GM23248 (cell line): ENCODE data around the gene PLEKHG1. TPM values are rescaled to one million over a fixed set of nuclear protein-coding genes. Genes with fewer than 3 reads are reported as not detected.

ENCODE experiments used
- DNase-seq: peaks from one replicate; pipeline ENCODE4 v3.0.0-alpha.2; 2015
- H2AFZ ChIP-seq: fragments of 200-600 bp; sonication (generic); 2 replicates; pipeline ENCODE4 v1.6.1; 2016; ENCODE audit warnings: antibody characterized with exemption
- H3F3A ChIP-seq: fragments of 200-600 bp; sonication (generic); 2 replicates; pipeline ENCODE4 v1.6.1; 2016; ENCODE audit warnings: mild to moderate bottlenecking, antibody characterized with exemption, mixed run types; ENCODE audit not compliant: insufficient read depth
- H3K27ac ChIP-seq: fragments of 200-600 bp; sonication (generic); 2 replicates; pipeline ENCODE4 v1.5.1; 2016; ENCODE audit warnings: mild to moderate bottlenecking
- H3K27me3 ChIP-seq: fragments of 200-600 bp; sonication (generic); replicated peaks from 2 replicates; pipeline ENCODE4 v1.6.1; 2016; ENCODE audit warnings: mild to moderate bottlenecking; ENCODE audit not compliant: insufficient read depth
- H3K36me3 ChIP-seq: fragments of 200-600 bp; sonication (generic); 2 replicates; pipeline ENCODE4 v1.6.1; 2016; ENCODE audit warnings: low read depth, mild to moderate bottlenecking
- H3K4me1 ChIP-seq: fragments of 200-600 bp; sonication (generic); 2 replicates; pipeline ENCODE4 v1.6.1; 2016; ENCODE audit warnings: mild to moderate bottlenecking; ENCODE audit not compliant: insufficient read depth
- H3K4me2 ChIP-seq: fragments of 200-600 bp; sonication (generic); one replicate; pipeline ENCODE4 v1.6.1; 2016; ENCODE audit warnings: mild to moderate bottlenecking; ENCODE audit not compliant: unreplicated experiment
- H3K4me3 ChIP-seq: fragments of 200-600 bp; sonication (generic); 2 replicates; pipeline ENCODE4 v1.5.1; 2016; ENCODE audit warnings: mild to moderate bottlenecking
- H3K79me2 ChIP-seq: fragments of 200-600 bp; sonication (generic); 2 replicates; pipeline ENCODE4 v1.6.1; 2016; ENCODE audit warnings: mild to moderate bottlenecking; ENCODE audit not compliant: insufficient read depth
- H3K9ac ChIP-seq: fragments of 200-600 bp; sonication (generic); 2 replicates; pipeline ENCODE4 v1.6.1; 2016; ENCODE audit warnings: mild to moderate bottlenecking
- H3K9me2 ChIP-seq: fragments of 200-600 bp; sonication (generic); 2 replicates; pipeline ENCODE4 v1.6.1; 2016; ENCODE audit warnings: mixed run types, mild to moderate bottlenecking, moderate library complexity; ENCODE audit not compliant: insufficient read depth
- H3K9me3 ChIP-seq: fragments of 200-600 bp; sonication (generic); one replicate; pipeline ENCODE4 v1.6.1; 2017; ENCODE audit warnings: low read depth
- H4K20me1 ChIP-seq: fragments of 200-600 bp; sonication (generic); 2 replicates; pipeline ENCODE4 v1.6.0; 2016; ENCODE audit not compliant: insufficient read depth
- EZH2 ChIP-seq: fragments of 200-600 bp; sonication (generic); IDR thresholded peaks from 2 replicates; pipeline ENCODE4 v1.6.1; 2018; ENCODE audit warnings: antibody characterized with exemption, mild to moderate bottlenecking; ENCODE audit not compliant: insufficient read depth, poor library complexity, severe bottlenecking
- EZH2phosphoT487 ChIP-seq: fragments of 200-600 bp; sonication (generic); IDR thresholded peaks from 2 replicates; pipeline ENCODE4 v1.6.1; 2018; ENCODE audit warnings: antibody characterized with exemption, moderate library complexity, mild to moderate bottlenecking, low read depth; ENCODE audit not compliant: insufficient read depth
- WGBS, 2 experiments: methylation state at CpG; one replicate each; pipeline ENCODE4 v1.1.6; 2015 to 2017; ENCODE audit warnings: low lambda C conversion rate in 2 of 2, low coverage in 1 of 2; ENCODE audit errors: missing lambda C conversion rate in 2 of 2; 5-methylcytosine and 5-hydroxymethylcytosine counted together
- in situ Hi-C: fragments of 300-500 bp; cut with MboI; formaldehyde crosslinking; loops from 2 replicates; pipeline ENCODE4 v1.15.0; 2020
- polyA plus RNA-seq: library from polyadenylated mRNA; unstranded; fragments of >200 nt; fragmentation: Nextera tagmentation; extraction: Ambion mirVana; gene quantifications from 2 replicates; pipeline ENCODE4 v1.2.1, GENCODE V29; 2016
- total RNA-seq: library from RNA; depleted of rRNA; stranded (reverse); fragments of >200 nt; shearing (Covaris generic); gene quantifications from 2 replicates; pipeline ENCODE4 v1.2.3, GENCODE V29; 2014; rRNA removed

Gene PLEKHG1
- 0.11 and 3.7 TPM in 2 replicates for total RNA-seq
- polyA plus RNA-seq = 0.20 and 0.51 TPM in 2 replicates

DNA sequence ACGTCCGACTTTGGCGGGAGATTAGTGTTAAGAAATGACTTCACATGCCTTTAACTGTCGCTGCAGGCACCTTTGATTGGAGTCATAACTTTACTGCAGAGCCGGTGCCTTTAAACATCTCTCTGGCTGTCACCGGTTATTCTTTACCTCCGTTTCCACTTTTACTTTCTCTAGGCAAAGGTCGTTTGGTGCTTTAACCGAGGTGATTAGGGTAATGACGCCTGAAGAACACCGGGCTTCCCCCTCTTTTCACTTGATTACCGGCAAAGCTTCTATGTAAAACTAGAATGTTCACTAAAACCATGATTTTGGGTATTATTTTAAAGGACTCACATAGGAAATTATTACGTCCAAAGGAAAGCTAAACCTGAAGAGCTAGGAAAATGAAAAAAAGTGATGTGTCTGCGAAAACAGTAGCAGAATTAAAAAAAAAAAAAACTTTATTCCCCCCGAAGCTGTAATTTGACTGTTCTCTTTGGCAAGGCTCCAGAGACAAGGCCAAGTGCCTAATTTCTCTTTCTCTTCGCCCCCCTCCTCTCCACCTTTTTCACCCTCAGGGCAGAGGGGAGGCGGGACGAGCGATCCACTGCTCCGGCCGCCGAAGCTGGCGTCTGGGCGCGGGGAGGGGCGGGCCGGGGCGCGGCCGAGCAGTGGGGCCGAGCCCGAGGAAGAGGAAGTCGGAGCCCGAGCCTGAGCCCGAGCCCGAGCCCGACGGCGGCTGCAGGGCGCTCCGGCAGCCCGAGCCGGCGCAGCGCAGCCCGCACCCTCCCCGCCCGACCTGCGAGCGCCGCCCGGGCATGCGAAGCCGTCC lies at the start of gene PLEKHG1:
PLEKHG1 (plus strand) TSS at position 687 of the 811 bp plus-strand sequence. CDS start 133,797 bp downstream, outside the sequence.
- no peaks in the 10 kb centered on the region for H3K9me2 ChIP-seq
- H3K79me2 ChIP-seq = no peaks in the 10 kb centered on the region
- H3K9me3 ChIP-seq = no peaks in the 10 kb centered on the region
- H3K27ac ChIP-seq = no peak within 1 kb of the TSS
- no peaks in the 10 kb centered on the region for H3K4me1 ChIP-seq
- H3F3A ChIP-seq = no peaks in the 10 kb centered on the region
- no peaks in the 10 kb centered on the region for H3K36me3 ChIP-seq
- peak within 1 kb of the TSS; percentile 89 for H2AFZ ChIP-seq
- no peak within 1 kb of the TSS for H3K9ac ChIP-seq
- TF ChIP-seq EZH2 = peak; percentile 69
- TF ChIP-seq EZH2phosphoT487 = 0 out of 2 replicates have a peak, but pooled peaks have one; percentile 23
- peak within 1 kb of the TSS; percentile 74 for H3K4me3 ChIP-seq
- in situ Hi-C loops = no loop called here
- H3K4me2 ChIP-seq = peak within 1 kb of the TSS; percentile 80
- WGBS, 2 experiments = 18 to 35% methylated on average over 25 to 54 of the region's 54 CpGs
- peak; percentile 71 for DNase-seq
- H3K27me3 ChIP-seq = peaks cover 66% of the 10 kb centered on the region
- no peaks in the 10 kb centered on the region for H4K20me1 ChIP-seq

DNA sequence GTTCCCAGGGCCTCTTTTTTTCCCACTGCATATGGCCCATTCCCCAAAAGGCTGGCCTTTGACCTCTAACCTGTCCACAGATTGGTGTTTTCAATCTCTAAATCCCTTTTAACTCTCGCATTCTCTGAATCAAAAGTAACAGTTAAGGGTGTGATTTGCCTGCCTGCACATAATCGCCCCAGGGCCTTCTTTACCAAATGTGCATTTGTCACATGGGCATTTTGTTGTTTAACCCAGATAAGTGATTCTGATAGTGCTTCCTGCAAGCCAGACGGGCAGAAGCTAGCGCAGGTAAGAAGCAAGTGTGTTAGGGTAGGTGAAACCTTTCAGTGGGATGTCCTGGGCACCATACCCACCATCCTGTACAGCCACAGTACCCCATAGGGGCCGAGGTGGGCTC lies 49.4 kb upstream of the PLEKHG1 start:
- H3K9ac ChIP-seq = no peak overlapping the region
- 61 to 66% methylated on average over 5 of the region's 5 CpGs for WGBS, 2 experiments
- H3K27ac ChIP-seq = no peak overlapping the region
- H3K36me3 ChIP-seq = no peaks in the 10 kb centered on the region
- H3K27me3 ChIP-seq = peaks cover 40% of the 10 kb centered on the region
- no peaks in the 10 kb centered on the region for H3K9me3 ChIP-seq
- H4K20me1 ChIP-seq = no peaks in the 10 kb centered on the region
- no peaks in the 10 kb centered on the region for H3F3A ChIP-seq
- in situ Hi-C loops = no loop called here
- H3K79me2 ChIP-seq = no peaks in the 10 kb centered on the region
- TF ChIP-seq EZH2 (no peak), EZH2phosphoT487 (no peak)
- H3K4me3 ChIP-seq = no peak overlapping the region
- DNase-seq = no peak
- no peak overlapping the region for H2AFZ ChIP-seq
- H3K4me1 ChIP-seq = no peaks in the 10 kb centered on the region
- no peak overlapping the region for H3K4me2 ChIP-seq
- H3K9me2 ChIP-seq = no peaks in the 10 kb centered on the region

DNA sequence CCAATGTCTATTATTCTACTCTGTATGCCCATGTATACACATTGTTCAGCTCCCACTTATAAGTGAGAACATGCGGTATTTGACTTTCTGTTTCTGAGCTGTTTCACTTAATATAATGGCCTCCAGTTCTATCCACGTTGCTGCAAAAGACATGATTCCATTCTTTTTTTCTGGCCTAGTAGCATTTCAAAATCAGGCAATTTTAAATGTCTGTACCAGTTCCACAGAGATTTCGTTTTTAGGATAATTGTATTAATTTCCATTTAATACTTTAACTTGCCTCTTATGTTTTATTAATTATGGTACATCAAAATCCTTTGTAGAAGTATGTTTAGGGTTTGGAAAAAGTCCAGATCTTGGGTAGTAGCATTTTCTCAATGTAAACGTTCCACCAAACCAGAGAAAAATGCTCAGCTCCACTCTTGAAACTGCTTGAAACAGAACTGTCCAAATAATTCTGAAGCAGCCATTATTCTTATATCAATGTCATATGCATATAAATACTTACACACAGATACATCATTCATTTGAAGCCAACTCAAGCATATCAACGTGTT lies 42.6 kb upstream of the PLEKHG1 start:
- H3K9ac ChIP-seq = no peak overlapping the region
- no peaks in the 10 kb centered on the region for H3K79me2 ChIP-seq
- 31 to 36% methylated on average over 5 of the region's 5 CpGs for WGBS, 2 experiments

DNA sequence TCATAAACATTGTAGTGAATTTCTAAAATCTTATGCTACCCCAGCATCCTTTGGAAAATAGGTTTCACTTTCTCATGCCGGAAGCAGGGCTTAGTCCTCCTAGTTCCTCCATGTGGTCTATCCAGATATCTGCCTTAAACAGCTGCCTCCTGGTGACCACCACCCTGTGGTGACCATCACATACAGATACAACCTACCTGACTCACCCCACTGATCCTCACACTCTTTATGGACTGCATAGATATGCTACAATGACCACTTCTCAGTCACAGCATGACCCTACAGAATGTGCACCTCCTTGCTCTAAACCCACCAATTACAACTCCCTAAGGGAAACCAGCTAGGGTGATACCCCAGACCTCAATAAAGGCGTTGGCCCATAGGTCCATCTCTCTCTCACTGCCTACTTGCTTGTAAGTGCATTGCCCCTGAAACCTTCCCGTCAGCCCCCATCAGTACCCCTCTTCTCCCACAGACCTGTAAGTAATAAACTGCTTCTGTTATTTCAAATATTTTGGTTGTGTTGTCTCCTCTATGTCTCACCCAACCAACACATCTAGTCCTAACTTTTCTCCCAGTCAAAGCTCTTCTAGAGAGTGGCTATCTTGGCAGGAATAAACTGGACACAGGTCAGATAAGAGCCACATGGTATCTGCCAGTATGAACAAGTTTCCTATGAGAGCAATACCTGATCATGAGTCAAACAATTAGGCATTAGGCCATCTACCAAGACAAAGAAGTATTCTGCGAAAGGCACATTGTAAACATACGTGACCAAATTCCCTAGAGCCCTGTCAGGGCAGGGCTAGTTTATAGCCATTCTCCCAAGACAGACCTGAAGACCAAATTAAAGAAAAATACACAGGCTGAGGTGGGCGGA lies 39.4 kb upstream of the PLEKHG1 start:
- no peaks in the 10 kb centered on the region for H3K9me2 ChIP-seq
- peaks cover 50% of the 10 kb centered on the region for H3K27me3 ChIP-seq
- no peaks in the 10 kb centered on the region for H3K4me1 ChIP-seq
- in situ Hi-C loops = no loop called here
- no peak overlapping the region for H3K9ac ChIP-seq
- H3K36me3 ChIP-seq = no peaks in the 10 kb centered on the region
- H4K20me1 ChIP-seq = no peaks in the 10 kb centered on the region
- no peak for DNase-seq
- no peaks in the 10 kb centered on the region for H3K9me3 ChIP-seq
- TF ChIP-seq EZH2phosphoT487 (no peak), EZH2 (no peak)
- no peaks in the 10 kb centered on the region for H3K79me2 ChIP-seq
- no peak overlapping the region for H3K4me3 ChIP-seq
- WGBS, 2 experiments = 60 to 68% methylated on average over 6 of the region's 6 CpGs
- no peak overlapping the region for H3K4me2 ChIP-seq
- H2AFZ ChIP-seq = no peak overlapping the region
- H3K27ac ChIP-seq = no peak overlapping the region
- no peaks in the 10 kb centered on the region for H3F3A ChIP-seq

More for the DNA sequence above, 42.6 kb upstream of the PLEKHG1 start:
- Histone ChIP-seq H3K27ac (no peak overlapping the region), H3K4me3 (no peak overlapping the region), H3K9me2 (no peaks in the 10 kb centered on the region), H3K36me3 (no peaks in the 10 kb centered on the region), H3K4me2 (no peak overlapping the region), H2AFZ (no peak overlapping the region), H3K4me1 (no peaks in the 10 kb centered on the region), H3K27me3 (peaks cover 45% of the 10 kb centered on the region), H4K20me1 (no peaks in the 10 kb centered on the region), H3K9me3 (no peaks in the 10 kb centered on the region), H3F3A (no peaks in the 10 kb centered on the region)
- TF ChIP-seq EZH2phosphoT487 (no peak), EZH2 (no peak)
- no peak for DNase-seq
- in situ Hi-C loops = no loop called here
